Right atrium auricular region (tissue), 2 donors: ENCODE data around the gene STAM. TPM values are rescaled to one million over a fixed set of nuclear protein-coding genes. Genes with fewer than 3 reads are reported as not detected.
A peak's percentile ranks its signal among the peaks of the same experiment; 100 is the strongest.

Experiments
- DNase-seq: peaks from one replicate; pipeline ENCODE4 v3.0.0-alpha.2; 2019; ENCODE audit warnings: low spot score
- H3K27ac ChIP-seq, 2 donors: fragments of 200-600 bp; sonication (generic); 1 replicate in 1 of 2; 2 replicates in 1 of 2; pipeline ENCODE4 v1.5.1; 2016 to 2019
- H3K27me3 ChIP-seq, 2 donors: fragments of 200-600 bp; sonication (generic); one replicate each; pipeline versions ENCODE4 v1.5.1 to v1.6.0; 2017 to 2019
- H3K36me3 ChIP-seq: fragments of 200-600 bp; sonication (generic); one replicate; pipeline ENCODE4 v1.5.1; 2016
- H3K4me1 ChIP-seq, 2 donors: fragments of 200-600 bp; sonication (generic); one replicate each; pipeline versions ENCODE4 v1.5.1 to v1.6.0; 2017 to 2019
- H3K4me3 ChIP-seq, 2 donors: fragments of 200-600 bp; sonication (generic); 1 replicate in 1 of 2; 2 replicates in 1 of 2; pipeline ENCODE4 v1.5.1; 2017 to 2019; ENCODE audit warnings: mild to moderate bottlenecking in 1 of 2, moderate library complexity in 1 of 2
- H3K9me3 ChIP-seq, 2 donors: fragments of 200-600 bp; sonication (generic); one replicate each; pipeline ENCODE4 v1.5.1; 2019
- total RNA-seq, 2 donors: library from RNA; depleted of rRNA; stranded (reverse); fragments of >200 nt; gene quantifications; one replicate each; pipeline ENCODE4 v1.1.0, GENCODE V29; 2016
- TF ChIP-seq, protein P1 (sequence below), 2 donors: fragments of 200-600 bp; sonication (generic); IDR thresholded peaks; one replicate each; pipeline ENCODE4 v1.5.1; 2019; ENCODE audit warnings: antibody characterized with exemption in 2 of 2

Gene STAM
- total RNA-seq, 2 donors from 2014 or later: 28.9 to 38.0 TPM

DNA sequence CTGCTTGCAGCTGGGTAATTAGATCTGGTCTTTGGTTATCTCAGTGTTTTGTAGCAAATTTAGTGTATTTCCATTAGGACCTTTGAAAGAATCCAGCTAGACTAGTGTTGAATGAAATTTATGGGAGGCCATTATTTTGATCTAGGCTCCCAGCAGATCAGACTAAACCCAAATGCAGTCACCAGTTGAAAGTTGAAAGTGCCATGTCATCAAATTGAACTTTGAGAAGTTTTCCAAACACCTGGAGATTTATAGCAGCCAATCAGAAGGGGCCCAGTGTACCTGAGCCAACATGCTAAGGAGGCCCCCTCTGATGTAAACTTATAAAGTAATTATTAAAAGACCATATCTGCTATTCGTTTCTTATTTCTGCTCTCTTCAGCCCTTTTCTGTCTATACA is 96.7 kb downstream of the STAM start:
- Histone ChIP-seq H3K27ac (no peak overlapping the region), H3K27me3 (no peaks in the 10 kb centered on the region), H3K4me3 (no peak overlapping the region), H3K9me3 (no peaks in the 10 kb centered on the region), H3K4me1 (peaks cover 0 to 22% of the 10 kb centered on the region in 2 donors), H3K36me3 (no peaks in the 10 kb centered on the region)
- DNase-seq: no peak
- TF ChIP-seq, protein P1, sequence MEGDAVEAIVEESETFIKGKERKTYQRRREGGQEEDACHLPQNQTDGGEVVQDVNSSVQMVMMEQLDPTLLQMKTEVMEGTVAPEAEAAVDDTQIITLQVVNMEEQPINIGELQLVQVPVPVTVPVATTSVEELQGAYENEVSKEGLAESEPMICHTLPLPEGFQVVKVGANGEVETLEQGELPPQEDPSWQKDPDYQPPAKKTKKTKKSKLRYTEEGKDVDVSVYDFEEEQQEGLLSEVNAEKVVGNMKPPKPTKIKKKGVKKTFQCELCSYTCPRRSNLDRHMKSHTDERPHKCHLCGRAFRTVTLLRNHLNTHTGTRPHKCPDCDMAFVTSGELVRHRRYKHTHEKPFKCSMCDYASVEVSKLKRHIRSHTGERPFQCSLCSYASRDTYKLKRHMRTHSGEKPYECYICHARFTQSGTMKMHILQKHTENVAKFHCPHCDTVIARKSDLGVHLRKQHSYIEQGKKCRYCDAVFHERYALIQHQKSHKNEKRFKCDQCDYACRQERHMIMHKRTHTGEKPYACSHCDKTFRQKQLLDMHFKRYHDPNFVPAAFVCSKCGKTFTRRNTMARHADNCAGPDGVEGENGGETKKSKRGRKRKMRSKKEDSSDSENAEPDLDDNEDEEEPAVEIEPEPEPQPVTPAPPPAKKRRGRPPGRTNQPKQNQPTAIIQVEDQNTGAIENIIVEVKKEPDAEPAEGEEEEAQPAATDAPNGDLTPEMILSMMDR (IDR thresholded peaks at IDR 0.05): no peak

DNA sequence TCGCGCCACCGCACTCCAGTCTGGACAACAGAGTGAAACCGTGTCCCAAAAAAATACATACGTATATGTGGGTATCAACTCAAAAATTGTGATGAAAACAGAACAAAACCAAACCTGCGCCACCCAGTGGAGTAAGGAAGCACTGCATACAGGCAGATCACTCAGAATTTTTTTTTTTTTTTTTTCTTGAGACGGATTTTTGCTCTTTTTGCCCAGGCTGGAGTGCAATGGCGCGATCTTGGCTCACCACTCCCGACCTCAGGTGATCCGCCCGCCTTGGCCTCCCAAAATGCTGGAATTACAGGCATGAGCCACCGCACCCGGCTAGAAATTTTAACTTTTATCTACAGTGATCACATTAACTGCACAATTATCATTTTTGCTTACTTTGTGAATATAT is 99.0 kb downstream of the STAM start:
- H3K4me3 ChIP-seq: no peak overlapping the region
- H3K27ac ChIP-seq: no peak overlapping the region
- peaks cover 0 to 7% of the 10 kb centered on the region in 2 donors for H3K4me1 ChIP-seq
- H3K9me3 ChIP-seq: no peaks in the 10 kb centered on the region
- no peaks in the 10 kb centered on the region for H3K27me3 ChIP-seq
- DNase-seq: peak; percentile 65
- TF ChIP-seq, protein P1 (IDR thresholded peaks at IDR 0.05): peak; percentile 94 to 97
- no peaks in the 10 kb centered on the region for H3K36me3 ChIP-seq

DNA sequence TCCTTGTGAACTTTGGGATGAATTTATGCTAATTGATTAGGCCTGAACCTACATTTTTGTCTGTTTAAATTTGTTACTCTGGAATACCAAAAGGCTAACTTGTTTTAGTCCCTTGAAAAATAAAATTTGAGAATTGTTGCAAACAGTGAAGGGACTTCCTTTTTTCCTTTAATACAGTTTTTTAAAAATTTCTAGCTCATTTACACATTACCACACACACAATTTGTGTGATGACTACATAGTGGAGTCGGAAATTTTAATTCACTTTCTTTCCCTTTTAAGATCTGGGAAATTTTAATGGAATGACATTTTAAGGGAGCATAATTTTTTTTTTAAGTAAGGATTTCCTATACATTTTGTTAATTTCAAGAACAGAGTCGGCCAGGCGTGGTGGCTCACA is 99.5 kb downstream of the STAM start:
- no peak overlapping the region for H3K27ac ChIP-seq
- no peaks in the 10 kb centered on the region for H3K27me3 ChIP-seq
- DNase-seq: no peak
- peaks cover 0 to 7% of the 10 kb centered on the region in 2 donors for H3K4me1 ChIP-seq
- TF ChIP-seq, protein P1 (IDR thresholded peaks at IDR 0.05): no peak
- H3K36me3 ChIP-seq: no peaks in the 10 kb centered on the region
- no peaks in the 10 kb centered on the region for H3K9me3 ChIP-seq
- H3K4me3 ChIP-seq: no peak overlapping the region

DNA sequence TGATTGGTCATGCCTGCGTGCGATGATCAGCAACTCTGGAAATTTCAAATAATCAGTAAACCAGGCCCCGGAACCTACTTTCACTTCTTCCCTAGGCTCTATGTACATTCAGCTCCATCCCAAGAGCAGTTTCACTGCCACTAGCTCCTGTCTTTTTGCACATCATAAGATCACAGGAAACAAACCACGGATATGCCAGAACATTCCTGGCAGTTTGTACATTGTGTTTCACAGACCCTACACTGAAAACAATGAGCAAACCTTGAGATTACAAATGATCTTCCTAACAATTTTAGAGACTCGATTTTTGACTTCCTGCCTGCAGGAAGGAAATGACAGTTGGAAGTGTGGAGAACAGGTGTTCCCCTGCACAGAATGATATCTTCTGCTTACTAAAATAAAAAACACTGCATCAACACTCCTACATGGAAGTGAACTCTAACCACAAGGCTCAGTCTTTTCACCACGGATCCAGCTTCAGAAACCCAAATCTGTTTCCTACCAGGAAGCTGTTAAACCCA is 100.5 kb downstream of the STAM start:
- TF ChIP-seq, protein P1 (IDR thresholded peaks at IDR 0.05): no peak
- no peak for DNase-seq

DNA sequence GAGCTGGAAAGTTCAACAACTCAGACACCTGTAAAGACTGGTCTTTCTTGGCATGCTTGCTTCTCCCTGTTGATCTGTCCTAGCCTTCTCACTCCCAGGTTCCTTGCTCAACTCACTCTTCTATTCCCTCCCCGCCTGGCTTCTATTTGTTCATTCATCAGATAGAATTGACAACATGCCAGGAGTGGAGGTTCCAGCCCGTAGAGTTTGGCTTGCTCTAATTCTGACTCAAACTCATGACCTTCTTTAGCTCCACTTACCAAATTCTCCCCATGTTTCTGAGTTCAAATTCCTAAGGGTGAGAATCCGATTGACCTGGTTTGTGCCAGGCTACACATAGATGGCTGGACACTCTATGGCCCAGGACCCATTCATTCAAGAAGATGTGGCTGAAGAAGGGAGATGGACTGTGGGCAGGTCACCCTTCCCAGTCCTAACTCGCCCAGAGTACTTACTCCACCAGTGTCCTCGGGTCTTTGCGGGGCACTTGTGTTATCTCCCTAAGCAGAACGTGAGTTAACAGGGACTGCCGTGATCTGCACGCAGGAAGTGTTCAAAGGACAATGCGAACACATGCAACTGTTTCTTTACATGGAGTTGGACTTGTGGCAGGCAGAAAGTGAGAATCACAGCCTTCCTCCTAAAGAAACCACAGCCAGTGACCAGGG is 104.1 kb downstream of the STAM start:
- TF ChIP-seq, protein P1 (IDR thresholded peaks at IDR 0.05): no peak
- Histone ChIP-seq H3K27ac (no peak overlapping the region), H3K36me3 (no peaks in the 10 kb centered on the region), H3K27me3 (no peaks in the 10 kb centered on the region), H3K4me3 (no peak overlapping the region), H3K4me1 (peaks cover 0 to 1% of the 10 kb centered on the region in 2 donors), H3K9me3 (no peaks in the 10 kb centered on the region)
- no peak for DNase-seq

More for the DNA sequence above, 100.5 kb downstream of the STAM start:
- Histone ChIP-seq H3K36me3 (no peaks in the 10 kb centered on the region), H3K4me1 (peaks cover 0 to 7% of the 10 kb centered on the region in 2 donors), H3K27ac (no peak overlapping the region), H3K9me3 (no peaks in the 10 kb centered on the region), H3K4me3 (no peak overlapping the region), H3K27me3 (no peaks in the 10 kb centered on the region)

DNA sequence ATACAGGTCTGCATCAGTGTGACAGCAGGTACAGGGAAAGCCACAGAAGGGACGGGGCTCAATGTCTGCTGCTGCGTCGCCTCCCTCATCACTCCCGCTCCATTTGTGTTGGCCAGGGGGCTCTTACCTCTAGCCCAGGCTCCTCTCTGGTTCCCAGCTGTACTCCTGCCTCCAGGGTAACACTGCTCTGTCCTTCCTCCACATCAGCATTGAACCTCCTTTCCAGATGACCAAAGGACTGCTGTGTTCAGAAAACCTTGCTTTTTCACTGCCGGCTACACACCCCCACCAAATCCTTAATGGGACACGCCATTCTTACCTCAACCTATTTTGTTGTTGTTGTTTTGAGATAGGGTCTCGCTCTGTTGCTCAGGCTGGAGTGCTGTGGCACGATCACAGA is 105.9 kb downstream of the STAM start:
- DNase-seq: no peak
- no peaks in the 10 kb centered on the region for H3K27me3 ChIP-seq
- no peaks in the 10 kb centered on the region for H3K36me3 ChIP-seq
- TF ChIP-seq, protein P1 (IDR thresholded peaks at IDR 0.05): no peak
- H3K9me3 ChIP-seq: no peaks in the 10 kb centered on the region
- no peak overlapping the region for H3K4me3 ChIP-seq
- no peaks in the 10 kb centered on the region for H3K4me1 ChIP-seq
- no peak overlapping the region for H3K27ac ChIP-seq
